Peyer's patch (tissue), 4 donors: ENCODE measurements around the gene IGDCC3.

ENCODE experiments used
- CTCF ChIP-seq, 6 experiments: fragments of 450-650 bp in 4 of 6; fragments of 200-600 bp in 2 of 6; sonication (generic) in 1 of 6; IDR thresholded peaks; one replicate each; pipeline ENCODE4 v1.5.1; 2017 to 2019; ENCODE audit warnings: antibody characterized with exemption in 6 of 6, mild to moderate bottlenecking in 3 of 6, moderate library complexity in 1 of 6
- POLR2A ChIP-seq, 2 donors: fragments of 450-650 bp; IDR thresholded peaks; one replicate each; pipeline ENCODE4 v1.5.1; 2017; ENCODE audit warnings: antibody characterized with exemption in 2 of 2, mild to moderate bottlenecking in 2 of 2, moderate library complexity in 2 of 2

DNA sequence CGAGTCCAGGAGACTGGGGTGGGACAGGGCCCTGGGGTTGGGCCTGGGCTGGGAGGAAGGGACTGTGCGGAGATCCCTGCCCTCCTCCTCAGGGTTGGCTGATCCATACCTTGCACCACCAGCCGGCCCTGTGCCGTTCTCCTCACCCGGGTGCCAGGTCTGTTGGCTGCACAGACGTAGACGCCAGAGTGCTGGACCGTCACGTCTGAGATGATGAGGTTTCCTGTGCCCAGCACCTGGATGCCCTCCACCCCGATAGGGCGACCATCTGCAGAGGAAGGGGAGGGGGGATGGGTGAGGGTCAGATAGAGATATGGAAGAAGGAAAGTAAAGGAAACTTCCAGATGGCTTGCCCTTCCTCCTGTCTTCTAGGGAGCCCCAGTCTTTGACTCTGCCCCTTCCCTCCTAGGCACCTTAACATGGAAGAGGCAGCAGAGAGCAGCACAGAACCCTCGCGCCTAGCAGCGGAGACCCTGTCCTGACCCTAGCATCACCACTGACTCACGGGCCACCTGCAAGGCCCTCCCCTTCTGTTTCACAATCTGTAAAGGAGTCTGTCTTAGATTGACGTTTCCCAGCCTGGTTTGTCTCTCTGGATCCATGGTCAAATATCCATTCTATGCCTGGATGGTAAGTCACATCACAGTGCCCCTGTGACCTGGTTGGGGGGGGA lies 44.5 kb downstream of the IGDCC3 start:
- TF ChIP-seq CTCF (IDR thresholded peaks at IDR 0.05) (no peak), POLR2A (IDR thresholded peaks at IDR 0.05) (no peak)
